Transverse colon (tissue), 4 donors: ENCODE data around the gene PCAT6. TPM values are rescaled to one million over a fixed set of nuclear protein-coding genes. Genes with fewer than 3 reads are reported as not detected.

Experiments
- DNase-seq: peaks from one replicate; pipeline ENCODE4 v3.0.0-alpha.2; 2019
- H3K27ac ChIP-seq, 4 donors: fragments of 200-600 bp; sonication (generic); 2 replicates each; pipeline ENCODE4 v1.5.1; 2016 to 2018; ENCODE audit warnings: inconsistent platforms in 4 of 4
- H3K27me3 ChIP-seq: fragments of 200-600 bp; sonication (generic); 2 replicates; pipeline ENCODE4 v1.5.1; 2017; ENCODE audit warnings: inconsistent platforms
- H3K36me3 ChIP-seq, 4 donors: fragments of 200-600 bp; sonication (generic); 2 replicates each; pipeline ENCODE4 v1.5.1; 2017 to 2019; ENCODE audit warnings: inconsistent platforms in 4 of 4
- H3K4me1 ChIP-seq, 4 donors: fragments of 200-600 bp; sonication (generic); 2 replicates each; pipeline ENCODE4 v1.5.1; 2017 to 2020; ENCODE audit warnings: inconsistent platforms in 4 of 4
- H3K4me3 ChIP-seq, 4 donors: fragments of 200-600 bp; sonication (generic); 1 replicate in 1 of 4; 2 replicates in 3 of 4; pipeline versions ENCODE4 v1.5.1 to v1.6.1; 2017 to 2019; ENCODE audit warnings: inconsistent platforms in 4 of 4
- H3K9me3 ChIP-seq, 2 donors: fragments of 200-600 bp; sonication (generic); 2 replicates each; pipeline ENCODE4 v1.5.1; 2017 to 2019; ENCODE audit warnings: inconsistent platforms in 2 of 2
- EP300 ChIP-seq: sonication (generic); formaldehyde crosslinking; IDR thresholded peaks from one replicate; pipeline ENCODE4 v1.6.1; 2017; ENCODE audit warnings: antibody characterized with exemption, low read depth
- POLR2A ChIP-seq: fragments of 450-650 bp; IDR thresholded peaks from one replicate; pipeline ENCODE4 v1.6.1; 2016; ENCODE audit warnings: antibody characterized with exemption, mild to moderate bottlenecking, moderate library complexity
- POLR2AphosphoS5 ChIP-seq, 3 donors: sonication (generic); formaldehyde crosslinking; IDR thresholded peaks; one replicate each; pipeline ENCODE4 v1.6.1; 2016; ENCODE audit warnings: antibody characterized with exemption in 3 of 3
- whole genome bisulfite sequencing, 2 donors: methylation state at CpG; one replicate each; pipeline ENCODE4 v1.1.5; 2018; ENCODE audit warnings: low coverage in 1 of 2; 5-methylcytosine and 5-hydroxymethylcytosine counted together
- in situ Hi-C, 4 donors: fragments of 200-750 bp; cut with MboI; loops; one replicate each; pipeline versions ENCODE4 v1.15.0 to v1.15.1; 2017; ENCODE audit warnings: low sequenced_read_pairs in 3 of 4, low pct_ligation_motif_present in 1 of 4, low pct_unique_long_range_greater_than_20kb in 1 of 4
- intact Hi-C: fragments of 100-400 bp; cut with DNase I; formaldehyde crosslinking; loops from one replicate; pipeline ENCODE4 v1.15.1; 2023; ENCODE audit warnings: low total_unique reads
- total RNA-seq, 4 donors: library from RNA; depleted of rRNA; stranded (reverse); fragments of >200 nt; gene quantifications; one replicate each; pipeline ENCODE4 v1.1.0, GENCODE V29; 2016
- TF ChIP-seq, protein P1 (sequence below), 5 experiments: fragments of 200-600 bp in 3 of 5; fragments of 450-650 bp in 2 of 5; sonication (generic) in 3 of 5; IDR thresholded peaks; 1 replicate in 2 of 5; 2 replicates in 3 of 5; pipeline ENCODE4 v1.5.1; 2016 to 2017; ENCODE audit warnings: antibody characterized with exemption in 5 of 5, inconsistent platforms in 3 of 5, mild to moderate bottlenecking in 2 of 5, moderate library complexity in 1 of 5

Gene PCAT6
- total RNA-seq: not detected

DNA sequence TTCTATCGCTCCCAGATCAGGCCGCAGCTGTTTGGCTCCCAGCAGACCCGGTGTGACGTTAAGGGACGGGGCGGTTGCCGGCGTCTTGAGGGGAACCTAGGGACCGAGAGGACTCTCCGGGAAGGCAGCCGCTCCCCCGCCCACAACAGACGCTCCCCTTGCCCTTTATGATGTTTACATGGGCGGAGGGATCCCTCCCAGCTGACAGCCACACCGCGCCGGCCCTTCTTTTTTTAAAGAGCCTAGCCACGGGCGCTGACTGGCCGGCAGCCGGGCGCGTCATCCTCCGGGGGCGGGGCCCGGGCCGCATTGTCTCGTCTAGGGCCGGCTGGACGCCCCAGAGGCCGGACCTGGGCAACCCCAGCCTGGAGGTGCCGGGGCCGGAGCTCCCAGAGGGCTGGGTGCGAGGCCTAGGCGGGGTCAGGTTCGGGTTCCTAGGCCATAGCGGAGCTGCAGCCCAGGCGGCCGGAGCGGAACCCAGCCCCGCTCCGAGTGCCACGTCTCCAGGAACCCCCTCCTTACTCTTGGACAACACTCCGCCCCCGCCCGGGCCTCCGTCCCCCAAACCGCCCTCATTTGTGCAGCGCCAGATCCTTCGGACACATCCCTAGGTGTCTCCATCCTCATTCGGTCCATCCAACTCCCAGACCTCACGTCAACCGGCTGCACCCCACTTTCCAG, at the start of gene PCAT6:
TSS of gene PCAT6 (plus strand) at position 340 of the 681 bp plus-strand sequence.
- 1% methylated on average over 52 of the region's 53 CpGs; no CpG with 5 or more reads in 1 of the 2 donors for WGBS, 2 donors
- peaks cover 3 to 44% (median 25%) of the 10 kb centered on the region in 4 donors for H3K4me1 ChIP-seq
- peak within 1 kb of the TSS; percentile 80 to 91 (median 89) for H3K27ac ChIP-seq
- H3K36me3 ChIP-seq: no peaks in the 10 kb centered on the region
- peak within 1 kb of the TSS; percentile 52 to 93 (median 68) for H3K4me3 ChIP-seq
- intact Hi-C loops (no loop called here), in situ Hi-C loops (no loop called here)
- no peaks in the 10 kb centered on the region for H3K9me3 ChIP-seq
- no peaks in the 10 kb centered on the region for H3K27me3 ChIP-seq
- DNase-seq: peak; percentile 97
- peak; percentile 94 for TF ChIP-seq POLR2A
- peak; percentile 79 to 94 (median 86) for TF ChIP-seq POLR2AphosphoS5 (IDR thresholded peaks at IDR 0.05)
- TF ChIP-seq, protein P1, sequence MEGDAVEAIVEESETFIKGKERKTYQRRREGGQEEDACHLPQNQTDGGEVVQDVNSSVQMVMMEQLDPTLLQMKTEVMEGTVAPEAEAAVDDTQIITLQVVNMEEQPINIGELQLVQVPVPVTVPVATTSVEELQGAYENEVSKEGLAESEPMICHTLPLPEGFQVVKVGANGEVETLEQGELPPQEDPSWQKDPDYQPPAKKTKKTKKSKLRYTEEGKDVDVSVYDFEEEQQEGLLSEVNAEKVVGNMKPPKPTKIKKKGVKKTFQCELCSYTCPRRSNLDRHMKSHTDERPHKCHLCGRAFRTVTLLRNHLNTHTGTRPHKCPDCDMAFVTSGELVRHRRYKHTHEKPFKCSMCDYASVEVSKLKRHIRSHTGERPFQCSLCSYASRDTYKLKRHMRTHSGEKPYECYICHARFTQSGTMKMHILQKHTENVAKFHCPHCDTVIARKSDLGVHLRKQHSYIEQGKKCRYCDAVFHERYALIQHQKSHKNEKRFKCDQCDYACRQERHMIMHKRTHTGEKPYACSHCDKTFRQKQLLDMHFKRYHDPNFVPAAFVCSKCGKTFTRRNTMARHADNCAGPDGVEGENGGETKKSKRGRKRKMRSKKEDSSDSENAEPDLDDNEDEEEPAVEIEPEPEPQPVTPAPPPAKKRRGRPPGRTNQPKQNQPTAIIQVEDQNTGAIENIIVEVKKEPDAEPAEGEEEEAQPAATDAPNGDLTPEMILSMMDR (IDR thresholded peaks at IDR 0.05): no peak
- TF ChIP-seq EP300: peak; percentile 42

DNA sequence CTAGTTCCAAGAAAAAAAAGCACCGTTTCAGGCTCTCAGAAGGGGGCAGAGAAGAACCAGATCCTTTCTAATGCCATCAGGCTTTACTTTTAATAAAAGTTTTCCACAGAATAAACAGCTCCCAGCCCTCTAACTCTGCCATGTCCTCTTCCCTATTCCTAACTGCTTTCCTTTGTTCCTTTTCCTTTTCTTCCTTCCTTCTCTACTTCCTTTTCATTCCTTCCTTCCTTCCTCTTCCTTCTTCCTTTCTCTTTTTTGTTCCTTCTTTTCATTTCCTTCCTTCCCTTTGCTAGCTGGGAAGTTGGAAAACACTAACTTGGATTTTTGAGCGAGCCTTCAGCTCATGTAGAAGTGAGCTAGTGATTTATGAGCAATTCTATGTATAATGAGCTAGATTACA, 48.7 kb upstream of the PCAT6 start:
- no peak overlapping the region for H3K4me3 ChIP-seq
- H3K27me3 ChIP-seq: no peaks in the 10 kb centered on the region
- peaks cover 0 to 75% (median 22%) of the 10 kb centered on the region in 4 donors for H3K36me3 ChIP-seq
- intact Hi-C loops: no loop called here
- peaks cover 0 to 6% (median 0%) of the 10 kb centered on the region in 4 donors for H3K4me1 ChIP-seq
- DNase-seq: no peak
- WGBS, 2 donors: 60 to 65% methylated on average over 2 of the region's 2 CpGs
- H3K9me3 ChIP-seq: no peaks in the 10 kb centered on the region
- in situ Hi-C loops: loop anchor here in 1 of 4 donors (25.0 kb wide), 1 partner anchor 225 kb away; no protein-coding TSS in a partner anchor
- peak overlapping the region in 1 of 4 donors; percentile 13 for H3K27ac ChIP-seq
- TF ChIP-seq, protein P1 (IDR thresholded peaks at IDR 0.05): no peak
- no peak for TF ChIP-seq EP300
- TF ChIP-seq POLR2AphosphoS5 (IDR thresholded peaks at IDR 0.05): no peak

DNA sequence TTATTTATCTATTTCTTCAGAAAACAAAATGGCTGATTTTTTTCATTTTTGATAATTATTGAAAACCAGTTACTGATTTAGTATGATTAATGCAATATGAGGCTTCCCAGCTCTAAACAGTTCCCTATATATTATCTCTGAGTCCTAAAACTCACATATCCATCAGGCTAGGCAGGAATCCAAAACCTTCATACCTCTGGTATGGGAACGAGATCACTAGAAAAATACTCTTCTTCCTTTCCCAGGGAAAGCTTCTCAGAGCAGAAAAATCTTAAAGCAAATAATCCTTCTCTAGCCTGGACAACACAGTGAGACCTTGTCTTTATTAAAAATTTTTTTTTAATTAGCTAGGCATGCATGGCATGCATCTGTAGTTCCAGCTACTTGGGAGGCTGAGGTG, 45.0 kb upstream of the PCAT6 start:
- TF ChIP-seq POLR2A (no peak), EP300 (no peak), POLR2AphosphoS5 (IDR thresholded peaks at IDR 0.05) (no peak)
- TF ChIP-seq, protein P1 (IDR thresholded peaks at IDR 0.05): no peak
- H3K4me1 ChIP-seq: peaks cover 0 to 6% (median 0%) of the 10 kb centered on the region in 4 donors
- no peaks in the 10 kb centered on the region for H3K9me3 ChIP-seq
- H3K27ac ChIP-seq: no peak overlapping the region
- DNase-seq: no peak
- H3K4me3 ChIP-seq: no peak overlapping the region
- peaks cover 0 to 43% (median 18%) of the 10 kb centered on the region in 4 donors for H3K36me3 ChIP-seq
- 83 to 85% methylated on average over 1 of the region's 1 CpG for WGBS, 2 donors
- intact Hi-C loops (no loop called here), in situ Hi-C loops (loop anchor here in 1 of 4 donors (25.0 kb wide), 1 partner anchor 222 kb away; no protein-coding TSS in a partner anchor)
- H3K27me3 ChIP-seq: no peaks in the 10 kb centered on the region

DNA sequence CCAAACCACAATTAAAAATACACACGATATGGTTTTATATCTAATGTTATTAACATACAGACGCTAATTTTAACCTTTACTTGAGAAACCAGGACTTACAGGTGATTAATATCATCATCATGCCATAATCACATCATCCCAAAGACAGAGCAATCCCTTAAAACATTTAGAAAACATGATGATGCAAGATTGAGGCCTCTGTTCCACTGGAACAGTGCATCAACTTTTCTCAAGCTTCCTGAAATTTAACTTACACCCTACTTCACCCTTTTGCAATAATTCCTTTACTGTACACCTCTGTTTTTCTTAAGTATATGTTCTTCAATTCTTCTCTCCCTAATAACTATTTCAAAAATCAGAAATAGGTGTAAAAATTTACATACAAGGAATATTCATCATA, 40.6 kb upstream of the PCAT6 start:
- no peaks in the 10 kb centered on the region for H3K27me3 ChIP-seq
- TF ChIP-seq POLR2A (no peak), EP300 (no peak)
- H3K4me1 ChIP-seq: no peaks in the 10 kb centered on the region
- 92 to 97% methylated on average over 2 of the region's 2 CpGs for WGBS, 2 donors
- H3K36me3 ChIP-seq: peaks cover 0 to 52% (median 27%) of the 10 kb centered on the region in 4 donors
- no peak for DNase-seq
- H3K9me3 ChIP-seq: no peaks in the 10 kb centered on the region
- H3K27ac ChIP-seq: no peak overlapping the region
- intact Hi-C loops: no loop called here
- in situ Hi-C loops: loop anchor here in 1 of 4 donors (25.0 kb wide), 1 partner anchor 217 kb away; no protein-coding TSS in a partner anchor
- no peak overlapping the region for H3K4me3 ChIP-seq
